ENCODE data around the gene LRRK1. TPM values are rescaled to one million over a fixed set of nuclear protein-coding genes. Genes with fewer than 3 reads are reported as not detected.

Gene LRRK1
- total and polyA plus RNA-seq, 2 of the 4 experiments (the other 2 are of a cell fraction): 3.0 to 5.8 TPM

- Histone ChIP-seq H3K4ac (ENCODE audit: low read depth, low read length) (no peak overlapping the region), H2BK5ac (ENCODE audit: low read depth, low read length, poor library complexity, severe bottlenecking) (no peak overlapping the region), H2BK120ac (ENCODE audit: low read depth, low read length) (no peak overlapping the region), H3K27me3 (ENCODE audit: control insufficient read depth, insufficient read depth, low read length) (no peaks in the 10 kb centered on the region), H3K4me1 (ENCODE audit: control insufficient read depth, insufficient read depth, low read length) (peaks cover 9% of the 10 kb centered on the region; the same call in 1 of the 2 replicates), H2AK9ac (replicated peaks; ENCODE audit: low read depth, low read length, poor library complexity) (no peak overlapping the region), H3K9me3 (ENCODE audit: control insufficient read depth, insufficient read depth, low read length) (no peaks in the 10 kb centered on the region), H3K56ac (ENCODE audit: extremely low read depth, insufficient read depth, low read length) (no peak overlapping the region), H3K4me3 (ENCODE audit: insufficient read depth, low read depth, low read length) (no peak overlapping the region), H4K20me1 (ENCODE audit: insufficient read depth, low read length) (no peaks in the 10 kb centered on the region), H2AK5ac (ENCODE audit: low read depth, low read length) (no peak overlapping the region), H2BK20ac (ENCODE audit: low read depth, low read length) (no peak overlapping the region), H3K18ac (ENCODE audit: low read depth, low read length) (no peak overlapping the region), H3K36me3 (ENCODE audit: control insufficient read depth, insufficient read depth, low read length) (peaks cover 16% of the 10 kb centered on the region; the same call in 1 of the 2 replicates), H4K91ac (ENCODE audit: insufficient read depth, low read depth, low read length) (no peak overlapping the region), H3K27ac (ENCODE audit: insufficient read depth, low read length) (no peak overlapping the region), H3K9ac (ENCODE audit: low read depth, low read length) (no peak overlapping the region), H4K8ac (ENCODE audit: low read depth in 2 of 2, low read length in 2 of 2) (no peak overlapping the region), H3K9me1 (ENCODE audit: insufficient read depth, low read length) (no peaks in the 10 kb centered on the region; the same call in 1 of the 2 replicates), H3K14ac (replicated peaks; ENCODE audit: low read depth, low read length) (no peak overlapping the region), H3K4me2 (ENCODE audit: low read depth, low read length) (no peak overlapping the region), H4K5ac (ENCODE audit: low read depth, low read length) (no peak overlapping the region), H2BK15ac (ENCODE audit: low read depth, low read length) (no peak overlapping the region), H3K79me1 (ENCODE audit: low read depth in 1 of 2, low read length in 2 of 2) (no peaks in the 10 kb centered on the region), H3K23ac (ENCODE audit: low read depth, low read length) (no peak overlapping the region), H2AFZ (replicated peaks; ENCODE audit: low read length, poor library complexity) (no peak overlapping the region)
- CTCF ChIA-PET: no interaction called here
- POLR2A ChIA-PET (ENCODE audit: unreplicated experiment): interaction anchor here (0.5 kb wide), 1 partner anchor 13 kb away, joined by 3 read pairs; no protein-coding TSS in a partner anchor
- DNase-seq (no peak), ATAC-seq (ENCODE audit: low read depth) (no peak)
- TF ChIP-seq CHD1 (IDR thresholded peaks at IDR 0.05; ENCODE audit: low read depth, low read length) (no peak), MXI1 (IDR thresholded peaks at IDR 0.05; ENCODE audit: borderline replicate concordance, low read depth, low read length) (no peak), FOS (IDR thresholded peaks at IDR 0.05; ENCODE audit: low read depth, low read length) (no peak), MAFK (IDR thresholded peaks at IDR 0.05; ENCODE audit: low read depth, low read length) (no peak), RCOR1 (IDR thresholded peaks at IDR 0.05; ENCODE audit: insufficient replicate concordance, low read length) (no peak), RFX5 (IDR thresholded peaks at IDR 0.05; ENCODE audit: low read depth, low read length) (no peak), NFE2L2 (IDR thresholded peaks at IDR 0.05; ENCODE audit: low read depth, low read length) (no peak), CEBPB (IDR thresholded peaks at IDR 0.05; ENCODE audit: low read depth, low read length) (no peak), USF2 (IDR thresholded peaks at IDR 0.05; ENCODE audit: low read depth, low read length) (no peak)
- dilution Hi-C loops (cut with HindIII; ENCODE audit: low sequenced_read_pairs, unreplicated experiment): no loop called here
- BruUV-seq (replicated peaks): no TSS peak
- WGBS, 2 experiments (ENCODE audit: extremely low coverage in 2 of 2, insufficient read length in 1 of 2): no CpG with 5 or more reads among the region's 4 CpGs
- in situ Hi-C loops (cut with MboI; ENCODE audit: low sequenced_read_pairs): no loop called here
- intact Hi-C loops (cut with micrococcal nuclease): no loop called here
These were observed 123.2 kb downstream of the LRRK1 start for GRCh38 chr15:101042320-101042719.
